GM04504 (cell line): ENCODE data around the gene PLXDC2.

Experiments
- DNase-seq: peaks from one replicate; pipeline ENCODE4 v3.0.0-alpha.2; 2012; ENCODE audit warnings: low read depth

PLXDC2 gene

GRCh38 chr10:20276127-20276979, 460.1 kb downstream of the PLXDC2 start:
- DNase-seq: no peak

- DNase-seq: no peak
Measured at GRCh38 chr10:20277820-20278219, 461.6 kb downstream of the PLXDC2 start.

GRCh38 chr10:20281579-20281978, 465.3 kb downstream of the PLXDC2 start:
- DNase-seq: no peak

GRCh38 chr10:20287586-20287985, 471.4 kb downstream of the PLXDC2 start:
- DNase-seq: no peak

GRCh38 chr10:20288060-20288459, 471.8 kb downstream of the PLXDC2 start:
- no peak for DNase-seq

GRCh38 chr10:20289070-20289828, 473.0 kb downstream of the PLXDC2 start:
- DNase-seq: no peak

- DNase-seq: no peak
Measured at GRCh38 chr10:20298417-20298816, 482.2 kb downstream of the PLXDC2 start.

GRCh38 chr10:20299034-20299736, 483.0 kb downstream of the PLXDC2 start:
- DNase-seq: no peak

GRCh38 chr10:20300735-20301134, 484.5 kb downstream of the PLXDC2 start:
- no peak for DNase-seq

- DNase-seq: no peak
Measured at GRCh38 chr10:20302033-20302432, 485.8 kb downstream of the PLXDC2 start.

- no peak for DNase-seq
Measured at GRCh38 chr10:20303453-20304152, 487.4 kb downstream of the PLXDC2 start.

- DNase-seq: no peak
Measured at GRCh38 chr10:20313665-20314064, 497.4 kb downstream of the PLXDC2 start.

GRCh38 chr10:20314431-20314830, 498.2 kb downstream of the PLXDC2 start:
- no peak for DNase-seq

- DNase-seq: no peak
Measured at GRCh38 chr10:20327954-20328353, 511.7 kb downstream of the PLXDC2 start.

GRCh38 chr10:20330246-20330645, 514.0 kb downstream of the PLXDC2 start:
- DNase-seq: no peak

- DNase-seq: no peak
Measured at GRCh38 chr10:20334559-20334958, 518.3 kb downstream of the PLXDC2 start.
